ENCODE results near the gene KCP. TPM values are rescaled to one million over a fixed set of nuclear protein-coding genes. Genes with fewer than 3 reads are reported as not detected.

Gene KCP
- total and polyA plus RNA-seq, 2 experiments from 2014 or later = 0.76 to 1.1 TPM

GRCh38 chr7:128935342-128935730 lies 24.8 kb upstream of the KCP start:
- Histone ChIP-seq H3K27me3 (ENCODE audit: insufficient read depth) (peaks cover 54% of the 10 kb centered on the region), H2AFZ (no peak overlapping the region), H3K4me3 (no peak overlapping the region), H4K20me1 (replicated peaks; ENCODE audit: insufficient read depth) (peaks cover 4% of the 10 kb centered on the region; the same call in 1 of the 2 replicates), H3K4me1 (ENCODE audit: insufficient read depth) (no peaks in the 10 kb centered on the region), H3K36me3 (ENCODE audit: insufficient read depth) (no peaks in the 10 kb centered on the region), H3F3A (replicated peaks; ENCODE audit: low read depth) (0 out of 2 replicates have a peak, but pooled peaks cover 5% of the 10 kb centered on the region), H3K79me2 (replicated peaks; ENCODE audit: insufficient read depth) (no peaks in the 10 kb centered on the region), H3K4me2 (no peak overlapping the region), H3K9me2 (ENCODE audit: insufficient read depth) (no peaks in the 10 kb centered on the region), H3K27ac (ENCODE audit: low read depth) (no peak overlapping the region)
- H3K27ac Mint-ChIP-seq = no peak overlapping the region
- H3K9me3 Mint-ChIP-seq = no peaks in the 10 kb centered on the region
- H3K27me3 Mint-ChIP-seq (ENCODE audit: insufficient read depth, low read depth, poor library complexity) = peaks cover 50% of the 10 kb centered on the region
- no peak for ATAC-seq
- H3K36me3 Mint-ChIP-seq (ENCODE audit: low read depth) = no peaks in the 10 kb centered on the region; the same call in 2 of the 3 replicates
- TF ChIP-seq ZNF114 (CRISPR knock-in tag; IDR thresholded peaks at IDR 0.05) (no peak), JUNB (IDR thresholded peaks at IDR 0.05; ENCODE audit: unreplicated experiment) (no peak), EZH2 (IDR thresholded peaks at IDR 0.05; ENCODE audit: low read depth, unreplicated experiment) (no peak), POLR2AphosphoS5 (IDR thresholded peaks at IDR 0.05; ENCODE audit: low read depth) (no peak), ZNF462 (CRISPR knock-in tag; IDR thresholded peaks at IDR 0.05) (no peak), CREB1 (CRISPR knock-in tag; IDR thresholded peaks at IDR 0.05; ENCODE audit: low read depth) (no peak), NANOG (IDR thresholded peaks at IDR 0.05; ENCODE audit: borderline replicate concordance) (no peak)
- peaks cover 6% of the 10 kb centered on the region for H3K4me1 Mint-ChIP-seq
- H3K4me3 Mint-ChIP-seq = no peak overlapping the region
- no peak for DNase-seq (ENCODE audit: low spot score)
